ENCODE measurements around the gene PNPLA7. TPM values are rescaled to one million over a fixed set of nuclear protein-coding genes. Genes with fewer than 3 reads are reported as not detected.

PNPLA7 gene
- total and polyA plus RNA-seq, 3 donors from 2014 or later, result 4.2 to 17.8 (median 10.9) TPM

- TF ChIP-seq, protein P1, sequence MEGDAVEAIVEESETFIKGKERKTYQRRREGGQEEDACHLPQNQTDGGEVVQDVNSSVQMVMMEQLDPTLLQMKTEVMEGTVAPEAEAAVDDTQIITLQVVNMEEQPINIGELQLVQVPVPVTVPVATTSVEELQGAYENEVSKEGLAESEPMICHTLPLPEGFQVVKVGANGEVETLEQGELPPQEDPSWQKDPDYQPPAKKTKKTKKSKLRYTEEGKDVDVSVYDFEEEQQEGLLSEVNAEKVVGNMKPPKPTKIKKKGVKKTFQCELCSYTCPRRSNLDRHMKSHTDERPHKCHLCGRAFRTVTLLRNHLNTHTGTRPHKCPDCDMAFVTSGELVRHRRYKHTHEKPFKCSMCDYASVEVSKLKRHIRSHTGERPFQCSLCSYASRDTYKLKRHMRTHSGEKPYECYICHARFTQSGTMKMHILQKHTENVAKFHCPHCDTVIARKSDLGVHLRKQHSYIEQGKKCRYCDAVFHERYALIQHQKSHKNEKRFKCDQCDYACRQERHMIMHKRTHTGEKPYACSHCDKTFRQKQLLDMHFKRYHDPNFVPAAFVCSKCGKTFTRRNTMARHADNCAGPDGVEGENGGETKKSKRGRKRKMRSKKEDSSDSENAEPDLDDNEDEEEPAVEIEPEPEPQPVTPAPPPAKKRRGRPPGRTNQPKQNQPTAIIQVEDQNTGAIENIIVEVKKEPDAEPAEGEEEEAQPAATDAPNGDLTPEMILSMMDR (IDR thresholded peaks at IDR 0.05), result peak in 1 of 3 experiments; percentile 8
- no peak for TF ChIP-seq POLR2A (IDR thresholded peaks at IDR 0.05)
- no peaks in the 10 kb centered on the region for H3K27me3 ChIP-seq
- no peaks in the 10 kb centered on the region for H3K9me3 ChIP-seq
- peak within 1 kb of the TSS; percentile 64 to 66 for H3K4me3 ChIP-seq
- intact Hi-C loops (cut with DNase I; ENCODE audit: low total_unique reads), result no loop called here
- peaks cover 9% of the 10 kb centered on the region for H3K4me1 ChIP-seq
- no peaks in the 10 kb centered on the region for H3K36me3 ChIP-seq (ENCODE audit: low read depth, missing control alignments)
- H3K27ac ChIP-seq, result peak within 1 kb of the TSS in 1 of 2 donors; percentile 74
- 1 to 2% methylated on average over 14 to 97 of the region's 113 CpGs for WGBS, 2 donors
- peak; percentile 87 for DNase-seq
Measured at GRCh38 chr9:137590469-137591383, 40.5 kb upstream of the PNPLA7 start, which contains the start of gene ZMYND19. ZMYND19 (minus strand) TSS chr9:137590512; CDS start chr9:137590263, 249 bp downstream.

DNA sequence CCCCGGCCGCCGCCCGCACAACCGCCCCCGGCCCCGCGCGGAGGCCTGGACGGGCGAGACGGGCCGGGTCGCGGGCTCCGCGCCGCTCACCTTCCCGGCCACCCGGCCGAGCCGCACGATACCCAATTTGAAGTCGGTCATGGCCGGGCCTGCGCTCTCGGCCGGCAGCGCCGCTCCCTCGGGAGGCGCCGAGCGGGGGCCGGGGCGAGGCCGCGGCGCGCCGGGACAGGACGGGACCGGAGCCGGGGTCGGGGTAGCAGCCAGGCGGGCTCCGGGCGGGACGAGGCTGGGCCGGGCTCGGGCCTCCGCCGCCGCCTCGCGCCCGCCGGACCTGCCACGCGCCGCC is 39.9 kb upstream of the PNPLA7 start:
- H3K4me3 ChIP-seq, result peak overlapping the region in 1 of 2 donors; percentile 66
- TF ChIP-seq, protein P1 (IDR thresholded peaks at IDR 0.05), result no peak
- no peak for TF ChIP-seq POLR2A (IDR thresholded peaks at IDR 0.05)
- intact Hi-C loops (cut with DNase I; ENCODE audit: low total_unique reads), result no loop called here
- WGBS, 2 donors, result 5% methylated on average over 4 of the region's 61 CpGs; no CpG with 5 or more reads in 1 of the 2 donors
- no peak for DNase-seq
- H3K9me3 ChIP-seq, result no peaks in the 10 kb centered on the region
- peaks cover 9% of the 10 kb centered on the region for H3K4me1 ChIP-seq
- no peaks in the 10 kb centered on the region for H3K27me3 ChIP-seq
- H3K36me3 ChIP-seq (ENCODE audit: low read depth, missing control alignments), result no peaks in the 10 kb centered on the region
- H3K27ac ChIP-seq, result no peak overlapping the region

DNA sequence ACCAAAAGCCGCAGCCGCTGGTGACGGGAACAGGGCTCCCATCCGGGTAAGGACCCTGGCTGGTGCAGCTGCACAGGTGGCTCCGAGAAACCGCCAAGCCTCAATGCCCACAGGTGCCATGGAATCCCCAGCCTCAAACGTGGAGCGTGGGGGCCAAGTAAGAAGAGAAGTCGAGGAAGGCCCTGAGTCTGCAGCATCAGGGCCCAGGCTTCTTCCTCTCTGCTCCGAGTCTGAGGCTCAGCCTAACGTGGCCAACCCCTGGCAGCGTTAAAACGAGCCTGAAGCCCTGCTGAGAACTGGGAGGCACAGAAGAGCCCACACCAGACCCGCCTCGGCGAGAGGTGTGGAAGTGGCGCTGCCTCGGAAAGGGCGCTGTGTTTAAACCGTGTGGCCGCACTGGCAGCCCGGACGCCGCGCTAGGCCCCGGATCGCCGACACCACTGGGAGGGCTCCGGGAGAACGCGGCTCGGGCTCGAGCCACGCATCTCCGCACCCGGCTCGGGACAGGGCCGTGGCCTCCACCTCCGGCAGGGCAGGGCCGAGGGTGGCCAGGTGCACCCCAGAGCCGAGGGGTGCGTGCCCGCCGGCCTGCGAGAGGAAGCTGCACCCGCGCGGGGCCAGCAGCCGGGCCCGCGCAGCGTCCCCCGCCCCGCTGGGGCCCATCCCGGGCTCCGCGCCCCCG is 39.4 kb upstream of the PNPLA7 start:
- peak overlapping the region; percentile 63 to 66 for H3K4me3 ChIP-seq
- intact Hi-C loops (cut with DNase I; ENCODE audit: low total_unique reads), result no loop called here
- no peaks in the 10 kb centered on the region for H3K27me3 ChIP-seq
- TF ChIP-seq, protein P1 (IDR thresholded peaks at IDR 0.05), result no peak
- TF ChIP-seq POLR2A (IDR thresholded peaks at IDR 0.05), result no peak
- DNase-seq, result no peak
- 10 to 50% methylated on average over 3 to 38 of the region's 58 CpGs for WGBS, 2 donors
- peaks cover 9% of the 10 kb centered on the region for H3K4me1 ChIP-seq
- H3K36me3 ChIP-seq (ENCODE audit: low read depth, missing control alignments), result no peaks in the 10 kb centered on the region
- H3K27ac ChIP-seq, result peak overlapping the region in 1 of 2 donors; percentile 14
- no peaks in the 10 kb centered on the region for H3K9me3 ChIP-seq

- Histone ChIP-seq H3K27ac (no peak overlapping the region), H3K36me3 (ENCODE audit: low read depth, missing control alignments) (no peaks in the 10 kb centered on the region), H3K27me3 (no peaks in the 10 kb centered on the region), H3K9me3 (no peaks in the 10 kb centered on the region), H3K4me1 (peaks cover 9% of the 10 kb centered on the region), H3K4me3 (no peak overlapping the region)
- DNase-seq, result no peak
- WGBS, 2 donors, result 49 to 80% methylated on average over 2 to 6 of the region's 6 CpGs
- TF ChIP-seq POLR2A (IDR thresholded peaks at IDR 0.05), result no peak
- TF ChIP-seq, protein P1 (IDR thresholded peaks at IDR 0.05), result no peak
- intact Hi-C loops (cut with DNase I; ENCODE audit: low total_unique reads), result no loop called here
Measured at GRCh38 chr9:137588891-137589290, 38.7 kb upstream of the PNPLA7 start.
